Hematopoietic multipotent progenitor cell treated with erythropoietin and hydrocortisone succinate and interleukin-3 and kit ligand, for 6 days (in vitro differentiated cells): Measurements from ENCODE around the gene ENTR1.

Source experiments
- DNase-seq: peaks from one replicate; pipeline ENCODE4 v3.0.0-alpha.2; 2015

Gene ENTR1

GRCh38 chr9:136374183-136374575 is 36.2 kb downstream of the ENTR1 start:
- DNase-seq: no peak

DNA sequence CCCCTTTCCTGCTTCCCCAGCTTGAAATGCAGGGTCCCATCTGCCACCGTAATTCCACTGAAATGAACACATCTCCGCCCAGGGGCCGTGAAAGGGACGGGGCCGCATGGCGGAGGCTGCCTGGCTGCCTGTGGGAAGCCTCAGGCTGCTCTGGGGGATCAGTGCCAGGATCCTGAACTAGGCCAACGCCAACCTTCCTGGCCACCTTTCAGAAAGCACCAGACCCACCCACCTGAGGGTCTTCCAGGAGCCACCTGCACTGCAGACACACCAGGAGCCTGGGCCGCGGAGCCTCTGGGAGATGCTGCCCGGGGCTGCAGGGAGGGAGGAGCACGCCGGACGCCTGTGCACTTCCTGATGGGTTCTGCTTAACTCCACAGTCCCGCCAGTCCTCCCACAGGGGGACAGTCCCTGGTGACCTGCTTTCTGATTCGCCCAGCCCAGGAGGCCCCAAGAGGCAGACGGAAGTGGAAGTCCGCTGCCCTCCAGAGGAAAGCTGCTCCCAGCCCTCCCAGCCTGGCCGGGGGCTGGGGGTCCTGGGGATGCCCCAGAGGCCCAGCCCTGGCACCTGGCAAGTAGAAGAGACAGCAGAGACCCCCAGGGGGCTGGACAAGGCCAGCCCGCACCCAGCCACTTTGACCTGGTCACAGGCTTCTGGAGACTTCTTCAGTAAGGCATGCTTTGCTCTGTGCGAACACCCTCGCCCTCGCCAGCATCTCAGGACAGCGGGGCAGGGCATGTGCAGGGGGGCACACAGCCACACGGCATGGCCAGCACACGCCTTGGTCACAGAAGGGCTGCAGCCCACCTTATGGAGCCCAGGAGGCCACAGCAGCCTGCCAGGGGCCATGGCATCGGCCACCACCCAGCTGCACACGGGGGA is 36.9 kb downstream of the ENTR1 start, which contains the start of gene CARD9:
CARD9 (minus strand) TSS at position 370 of the 883 bp plus-strand sequence. CDS start 1,591 bp downstream, outside the sequence.
- DNase-seq: peak; percentile 74

- peak; percentile 78 for DNase-seq
These were observed 37.7 kb downstream of the ENTR1 start for GRCh38 chr9:136372561-136373299.

DNA sequence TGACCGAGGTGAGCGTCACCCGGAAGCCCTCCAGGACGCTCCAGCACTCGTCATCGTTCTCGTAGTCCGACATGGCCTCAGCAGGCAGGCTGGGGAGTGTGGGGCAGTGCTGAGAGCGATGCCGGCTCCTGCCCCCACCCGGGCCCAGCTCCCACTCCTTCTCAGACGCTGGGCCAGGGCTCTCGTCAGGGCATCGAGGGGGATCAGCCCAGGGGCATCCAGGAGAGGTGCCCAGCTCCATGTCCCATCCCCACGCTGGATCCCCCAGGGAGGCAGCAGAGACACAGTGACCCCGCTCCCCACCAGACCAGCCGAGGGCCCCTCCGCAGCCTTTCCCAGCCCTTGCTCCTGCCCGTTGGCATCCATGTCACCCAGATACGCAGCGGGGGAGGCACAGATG is 38.4 kb downstream of the ENTR1 start:
- no peak for DNase-seq

DNA sequence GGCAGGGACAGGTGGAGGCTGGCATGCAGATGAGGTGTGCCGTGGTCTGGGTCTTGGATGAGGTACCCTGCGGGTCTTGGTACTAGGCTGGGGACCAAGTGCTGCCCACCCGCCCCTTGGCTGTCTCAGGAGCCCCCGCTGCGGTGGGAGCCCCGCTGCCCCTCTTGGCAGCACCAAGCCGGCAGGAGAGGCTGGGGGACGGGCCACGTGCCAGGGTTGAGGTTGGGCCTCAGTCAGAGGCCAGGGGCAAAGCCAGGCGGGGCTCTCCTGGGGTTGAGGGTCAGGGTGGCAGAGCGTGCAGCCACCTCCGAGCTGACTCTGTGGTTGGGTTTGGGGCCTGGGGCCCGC is 38.9 kb downstream of the ENTR1 start:
- DNase-seq: no peak

DNA sequence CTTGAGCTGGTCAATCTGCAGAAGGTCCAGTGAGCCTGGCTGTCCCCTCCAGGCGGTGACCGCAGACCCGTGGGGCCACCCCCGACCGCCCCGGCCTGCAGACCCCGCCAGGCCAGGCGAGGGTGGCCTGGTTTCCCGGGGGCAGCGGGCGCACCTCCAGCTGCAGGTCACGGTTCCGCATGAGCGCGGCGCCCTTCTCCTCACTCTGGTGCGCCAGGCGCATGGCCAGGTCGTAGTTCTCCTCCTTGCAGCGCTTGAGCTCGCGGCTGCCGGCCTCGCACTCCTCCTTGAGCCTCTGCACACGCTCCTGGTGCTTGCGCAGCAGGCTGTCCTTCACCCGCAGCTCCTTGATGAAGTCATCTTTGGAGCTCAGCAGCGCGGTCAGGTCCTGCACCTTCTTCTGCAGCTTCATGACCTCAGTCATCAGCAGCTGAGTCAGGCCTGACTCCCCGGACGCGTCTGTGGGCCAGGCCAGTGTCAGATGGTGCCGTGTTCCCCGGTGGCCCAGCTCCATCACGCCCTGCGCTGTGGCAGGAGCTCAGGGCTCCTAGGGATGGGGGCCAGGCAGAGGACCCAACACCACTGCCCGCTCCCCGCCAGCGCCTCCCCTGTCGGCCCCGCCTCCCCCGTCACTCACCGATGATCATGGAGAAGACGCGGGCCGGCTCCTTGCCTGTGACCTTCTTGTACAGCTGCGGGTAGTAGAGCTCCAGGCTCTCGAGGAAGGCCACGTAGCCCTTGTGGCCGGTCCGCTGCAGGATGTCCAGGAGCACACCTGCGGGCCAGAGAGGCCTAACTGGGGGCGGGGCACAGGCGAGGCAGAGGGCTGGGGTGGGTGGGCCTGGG is 39.5 kb downstream of the ENTR1 start:
- DNase-seq: no peak

DNA sequence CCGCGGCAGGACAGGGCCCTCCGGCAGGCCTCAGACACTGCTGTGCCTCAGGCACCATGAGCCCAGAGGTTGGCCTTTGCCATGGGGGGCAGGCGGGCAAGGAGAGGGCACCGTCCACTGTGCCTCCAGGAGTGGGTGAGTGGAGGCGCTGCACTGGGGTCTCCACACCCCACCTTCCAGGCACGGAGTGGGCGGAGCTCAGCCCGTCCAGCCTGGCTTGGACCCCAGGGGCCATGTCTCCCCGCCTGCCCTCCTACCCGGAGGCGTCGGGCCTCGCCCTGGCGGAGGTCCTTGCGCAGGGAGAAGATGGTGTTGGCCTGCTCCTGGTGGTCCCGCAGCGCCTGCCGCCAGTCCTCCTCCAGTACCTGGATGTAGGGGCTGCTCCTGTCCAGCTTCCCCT is 40.4 kb downstream of the ENTR1 start:
- no peak for DNase-seq

DNA sequence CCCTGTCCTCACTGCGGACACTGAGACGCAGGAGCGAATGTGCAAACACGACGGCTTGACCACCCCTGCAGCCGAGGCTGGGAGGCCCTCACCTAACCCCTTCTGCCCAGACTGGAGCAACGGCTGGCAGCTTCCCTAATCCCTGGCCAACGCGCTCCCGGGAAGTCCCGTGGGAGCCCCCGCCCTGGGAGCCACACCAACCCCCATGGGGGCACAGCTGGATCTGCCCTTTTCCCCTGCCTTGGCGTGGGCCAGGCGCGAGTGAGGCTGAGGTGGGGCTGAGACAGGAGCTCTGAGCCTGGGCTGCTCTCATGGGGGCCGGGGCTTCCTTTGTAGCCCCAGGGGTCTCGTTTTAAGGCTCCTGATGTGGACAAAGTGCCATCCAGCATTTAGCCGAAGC is 42.2 kb downstream of the ENTR1 start:
- no peak for DNase-seq

DNA sequence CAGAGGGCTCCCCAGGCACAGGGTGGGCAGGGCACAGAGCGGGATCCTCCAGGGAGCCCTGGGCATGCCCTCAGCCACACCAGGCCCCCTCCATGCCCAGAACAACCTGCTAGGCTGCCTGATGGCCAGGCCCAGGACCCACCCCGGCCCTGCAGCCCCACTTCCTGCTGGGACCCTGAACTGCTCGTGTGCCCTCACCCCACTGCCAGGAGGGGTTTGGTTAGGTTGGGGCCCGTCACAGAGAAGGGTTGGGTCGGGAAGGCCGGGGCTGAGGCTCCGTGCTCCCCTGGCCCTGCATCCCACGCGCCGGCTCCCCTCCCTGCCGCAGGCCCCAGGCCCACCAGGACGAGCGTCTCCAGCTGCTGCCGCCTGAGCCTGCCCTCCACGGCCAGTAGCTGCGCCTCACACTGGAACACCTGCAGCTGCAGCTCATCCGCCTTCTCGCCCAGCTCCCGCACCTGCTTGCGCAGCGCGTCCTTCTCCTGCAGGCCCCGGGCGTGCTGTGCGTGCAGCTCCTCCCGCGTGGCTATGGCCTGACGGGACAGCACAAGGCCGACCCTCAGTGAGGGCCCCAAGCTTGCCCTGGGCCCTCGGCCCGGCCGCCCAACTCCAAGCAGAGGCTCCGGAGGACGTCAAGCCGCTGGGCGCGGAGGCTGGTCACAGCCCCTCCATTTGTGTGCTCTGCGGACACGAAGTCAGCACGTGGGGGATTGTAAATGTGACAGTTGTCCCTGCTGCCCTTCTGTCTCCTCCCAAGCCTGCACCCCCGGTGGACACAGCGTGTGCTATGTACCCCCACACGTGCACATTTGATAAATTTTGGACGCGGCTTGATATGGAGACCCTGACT is 42.9 kb downstream of the ENTR1 start:
- no peak for DNase-seq

DNA sequence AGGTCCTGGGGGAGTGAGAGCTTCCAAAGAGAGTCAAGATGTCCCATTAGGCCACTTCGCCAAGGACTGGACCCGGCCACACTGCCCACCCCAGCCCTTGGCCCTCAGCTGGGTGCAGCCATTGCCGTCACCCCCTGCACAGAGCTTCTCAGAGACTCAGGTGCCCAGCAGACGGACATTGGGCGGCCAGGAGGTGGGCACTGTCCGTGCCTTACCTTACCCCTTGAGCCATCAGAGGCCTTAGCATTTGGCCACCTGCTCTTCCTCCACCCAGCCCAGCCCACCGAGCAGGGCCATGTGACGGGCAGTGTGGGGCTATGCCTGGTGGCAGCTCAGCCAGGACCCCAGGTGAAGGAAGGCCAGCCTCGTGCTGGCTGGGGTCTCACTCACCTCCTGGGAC is 43.6 kb downstream of the ENTR1 start:
- no peak for DNase-seq

DNA sequence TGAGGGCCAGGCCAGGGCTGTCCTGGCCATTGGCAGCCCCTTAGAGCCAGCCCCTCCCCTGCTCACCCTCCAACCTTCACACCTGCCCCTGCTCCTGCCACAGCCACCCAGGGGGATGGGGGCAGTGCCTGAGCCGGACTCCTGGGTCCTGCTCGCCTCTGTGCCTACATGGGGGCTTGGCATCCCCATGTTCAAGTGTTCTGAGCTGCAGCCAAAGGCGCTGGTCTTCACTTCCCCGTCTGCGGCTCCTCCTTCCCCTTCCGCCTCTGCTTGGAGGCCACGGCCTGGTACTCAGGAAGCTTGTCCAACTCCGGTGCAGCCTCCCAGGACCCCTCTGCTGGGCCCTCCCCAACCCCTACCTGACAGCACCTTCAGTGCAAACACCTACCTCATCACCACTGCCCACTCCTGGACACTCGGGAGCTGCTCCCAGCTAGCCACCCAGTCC is 44.6 kb downstream of the ENTR1 start:
- DNase-seq: peak; percentile 37

GRCh38 chr9:136364942-136365774 is 45.3 kb downstream of the ENTR1 start:
- peak; percentile 40 for DNase-seq

DNA sequence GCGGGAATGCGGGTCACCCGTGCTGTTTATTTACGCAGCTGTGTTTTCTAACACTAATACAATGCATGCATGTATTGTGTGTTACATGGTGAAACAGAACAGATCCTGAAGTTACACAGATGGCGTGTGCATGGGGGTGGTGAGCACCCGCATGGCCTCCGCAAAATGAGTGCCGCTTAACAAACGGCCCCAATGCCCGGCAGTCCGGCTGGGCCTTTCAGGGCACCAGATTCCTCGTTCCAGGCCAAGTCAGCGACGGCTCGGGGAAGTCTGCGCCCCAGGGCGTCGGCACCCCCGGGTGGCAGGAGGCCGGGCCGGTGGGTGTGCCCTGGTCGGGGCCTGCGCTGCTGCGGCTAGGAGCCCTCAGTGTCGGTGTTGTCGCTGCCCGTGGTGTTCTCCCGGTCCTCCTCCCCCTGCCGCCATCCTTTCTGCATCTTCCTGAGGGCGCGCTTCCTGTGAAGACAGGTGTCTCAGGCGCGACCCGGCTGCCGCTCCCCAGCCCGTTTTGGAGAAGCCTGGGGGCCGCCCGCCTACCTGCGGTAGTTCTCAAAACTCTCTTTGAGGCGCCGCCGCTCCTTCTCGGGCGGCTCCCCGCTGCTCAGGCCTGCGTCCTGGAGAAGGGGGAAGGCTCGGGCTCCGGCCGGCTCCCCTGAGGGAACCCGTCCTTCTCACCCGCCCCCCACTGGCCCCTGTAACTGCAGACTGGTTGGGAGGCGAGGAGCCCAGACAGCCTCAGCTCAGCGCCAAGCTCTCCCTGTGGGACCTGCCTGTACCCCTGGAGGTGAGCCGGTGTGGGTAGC is 46.3 kb downstream of the ENTR1 start:
- DNase-seq: no peak

- peak; percentile 97 for DNase-seq
These were observed 47.1 kb downstream of the ENTR1 start, which contains the start of gene DNLZ for GRCh38 chr9:136363106-136363948. Gene DNLZ (minus strand): TSS chr9:136363744. CDS start chr9:136363714, 30 bp downstream.

DNA sequence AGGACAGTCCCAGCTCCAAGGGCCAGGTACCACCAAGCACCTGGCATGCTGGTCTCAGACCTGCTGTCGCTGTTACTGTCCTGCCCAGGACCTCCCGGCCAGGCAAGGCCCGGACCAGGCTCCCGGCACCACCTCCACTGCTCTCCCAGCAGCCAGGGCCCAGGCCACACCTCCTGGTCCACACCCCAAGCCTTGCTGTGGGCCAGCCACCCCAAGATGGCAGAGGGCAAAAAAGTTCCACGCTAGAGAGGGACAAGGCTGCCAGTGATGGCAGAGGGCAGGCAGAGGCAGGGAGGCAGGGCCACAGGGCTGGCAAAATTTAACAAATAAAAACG is 48.0 kb downstream of the ENTR1 start:
- DNase-seq: no peak

DNA sequence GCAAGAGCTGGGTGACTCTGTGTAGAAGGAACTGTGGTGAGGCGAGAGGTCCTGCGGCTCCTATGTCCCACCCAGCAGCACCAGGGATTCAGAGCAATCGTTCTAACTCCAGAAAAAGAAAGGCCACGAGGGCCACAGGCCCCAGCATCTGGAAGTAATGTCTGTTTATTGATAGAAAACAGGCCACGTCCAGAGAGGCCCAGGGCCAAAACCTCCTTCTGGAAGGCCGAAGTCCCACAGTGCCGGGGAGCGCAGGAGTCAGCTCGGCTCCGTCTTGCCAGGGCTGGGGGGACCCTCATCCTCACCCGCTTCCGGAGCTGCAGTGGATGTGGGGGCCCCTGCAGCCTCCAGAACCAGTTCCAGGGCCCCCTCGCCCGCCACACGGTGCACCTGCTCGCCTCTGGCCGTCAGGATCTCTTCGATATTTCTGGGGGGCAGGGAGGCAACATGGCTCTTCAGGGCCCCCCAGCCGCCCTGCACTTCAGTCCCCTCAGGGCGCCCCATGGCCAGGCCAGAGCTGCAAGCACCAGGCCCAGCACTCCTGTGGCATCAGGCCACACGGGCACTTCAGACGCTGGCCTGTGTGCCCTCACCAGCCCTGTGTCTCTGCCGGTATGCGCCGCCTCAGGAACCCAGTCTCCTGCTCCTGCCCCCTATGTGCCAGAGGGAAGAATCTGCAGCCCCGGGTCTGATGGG is 48.5 kb downstream of the ENTR1 start:
- no peak for DNase-seq

- no peak for DNase-seq
These were observed 49.2 kb downstream of the ENTR1 start for GRCh38 chr9:136361047-136361753.
